SU-DHL-6 (cell line): ENCODE measurements around the gene SLC19A1.

ENCODE experiments used
- H2AFZ ChIP-seq: fragments of 200-600 bp; sonication (generic); 2 replicates; pipeline ENCODE4 v1.6.1; 2014; ENCODE audit warnings: low read depth, mild to moderate bottlenecking, moderate library complexity, mixed read lengths, antibody characterized with exemption, low read length; ENCODE audit not compliant: severe bottlenecking
- H3F3A ChIP-seq: fragments of 200-600 bp; shearing (Covaris generic); 2 replicates; pipeline ENCODE4 v1.6.0; 2016; ENCODE audit warnings: antibody characterized with exemption, mild to moderate bottlenecking; ENCODE audit not compliant: insufficient read depth
- H3K27ac ChIP-seq: fragments of 200-600 bp; sonication (generic); 2 replicates; pipeline ENCODE4 v1.5.1; 2016; ENCODE audit warnings: low read depth, mild to moderate bottlenecking, low read length, moderate library complexity, mixed read lengths
- H3K27me3 ChIP-seq: fragments of 200-600 bp; sonication (generic), shearing (Covaris generic); 2 replicates; pipeline ENCODE4 v1.6.0; 2014; ENCODE audit warnings: mild to moderate bottlenecking, low read length
- H3K36me3 ChIP-seq: fragments of 200-600 bp; sonication (generic); 2 replicates; pipeline ENCODE4 v1.6.1; 2014; ENCODE audit warnings: mild to moderate bottlenecking, low read length, mixed read lengths
- H3K4me2 ChIP-seq: fragments of 300-600, 200-600 bp; shearing (Covaris generic), sonication (generic); 2 replicates; pipeline ENCODE4 v1.6.0; 2014; ENCODE audit warnings: low read length, low read depth, mild to moderate bottlenecking; ENCODE audit not compliant: poor library complexity, severe bottlenecking
- H3K4me3 ChIP-seq: fragments of 200-600 bp; sonication (generic); 2 replicates; pipeline ENCODE4 v1.5.1; 2014; ENCODE audit warnings: antibody characterized with exemption, low read length, mild to moderate bottlenecking, mixed read lengths; ENCODE audit not compliant: insufficient read depth, poor library complexity, severe bottlenecking
- H3K79me2 ChIP-seq: fragments of 200-600 bp; sonication (generic); 2 replicates; pipeline ENCODE4 v1.6.1; 2014; ENCODE audit warnings: mild to moderate bottlenecking, low read length, moderate library complexity; ENCODE audit not compliant: insufficient read depth
- H3K9ac ChIP-seq: fragments of 200-600 bp; sonication (generic); 2 replicates; pipeline ENCODE4 v1.7.0; 2014; ENCODE audit warnings: mild to moderate bottlenecking, low read length
- H3K9me2 ChIP-seq: fragments of 200-600 bp; sonication (generic); replicated peaks from 2 replicates; pipeline ENCODE4 v1.6.1; 2014; ENCODE audit warnings: low read length; ENCODE audit not compliant: insufficient read depth
- H3K9me3 ChIP-seq: fragments of 200-600 bp; sonication (generic); 2 replicates; pipeline ENCODE4 v1.6.1; 2014; ENCODE audit warnings: low read length, mixed read lengths; ENCODE audit not compliant: insufficient read depth
- H4K20me1 ChIP-seq: fragments of 200-600 bp; sonication (generic); 2 replicates; pipeline ENCODE4 v1.6.1; 2014; ENCODE audit warnings: low read depth, mild to moderate bottlenecking, antibody characterized with exemption, low read length, moderate library complexity, mixed read lengths
- EZH2phosphoT487 ChIP-seq: fragments of 200-600 bp; sonication (generic), shearing (Covaris generic); conservative IDR thresholded peaks from 2 replicates; pipeline ENCODE4 v1.6.1; 2018; ENCODE audit warnings: mild to moderate bottlenecking, antibody characterized with exemption, low read length, moderate library complexity, mixed read lengths
- TF ChIP-seq, protein P1 (sequence below): fragments of 200-600 bp; sonication (generic); IDR thresholded peaks from one replicate; pipeline ENCODE4 v1.5.1; 2017; ENCODE audit warnings: antibody characterized with exemption, mild to moderate bottlenecking, low read length, moderate library complexity; ENCODE audit not compliant: insufficient read depth, poor library complexity, severe bottlenecking

SLC19A1 gene

DNA sequence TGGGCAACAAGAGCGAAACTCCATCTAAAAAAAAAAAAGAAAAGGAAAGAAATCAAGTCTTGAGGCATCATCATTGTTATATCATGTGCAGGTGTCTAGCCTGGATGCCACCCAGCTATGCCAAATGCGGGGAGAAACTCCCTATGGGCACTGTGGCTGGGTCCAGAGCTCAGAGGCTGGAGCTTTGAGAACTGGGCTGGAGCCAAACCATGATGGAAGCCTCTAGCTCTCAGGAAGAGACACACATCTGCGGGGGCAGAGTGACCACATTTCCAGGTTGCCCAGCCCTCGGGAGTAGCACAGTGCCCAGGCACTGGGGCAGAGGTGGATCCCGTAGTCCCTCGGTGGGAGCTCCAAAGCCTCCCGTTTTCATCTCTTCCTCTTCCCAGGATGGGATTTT is 78.4 kb downstream of the SLC19A1 start:
- Histone ChIP-seq H3K36me3 (no peaks in the 10 kb centered on the region), H3K79me2 (no peaks in the 10 kb centered on the region), H3K27me3 (no peaks in the 10 kb centered on the region), H2AFZ (no peak overlapping the region), H3K9ac (no peak overlapping the region), H3K9me3 (no peaks in the 10 kb centered on the region), H3K27ac (no peak overlapping the region), H3K9me2 (no peaks in the 10 kb centered on the region), H4K20me1 (no peaks in the 10 kb centered on the region), H3K4me3 (no peak overlapping the region), H3F3A (no peaks in the 10 kb centered on the region), H3K4me2 (no peak overlapping the region)
- TF ChIP-seq, protein P1, sequence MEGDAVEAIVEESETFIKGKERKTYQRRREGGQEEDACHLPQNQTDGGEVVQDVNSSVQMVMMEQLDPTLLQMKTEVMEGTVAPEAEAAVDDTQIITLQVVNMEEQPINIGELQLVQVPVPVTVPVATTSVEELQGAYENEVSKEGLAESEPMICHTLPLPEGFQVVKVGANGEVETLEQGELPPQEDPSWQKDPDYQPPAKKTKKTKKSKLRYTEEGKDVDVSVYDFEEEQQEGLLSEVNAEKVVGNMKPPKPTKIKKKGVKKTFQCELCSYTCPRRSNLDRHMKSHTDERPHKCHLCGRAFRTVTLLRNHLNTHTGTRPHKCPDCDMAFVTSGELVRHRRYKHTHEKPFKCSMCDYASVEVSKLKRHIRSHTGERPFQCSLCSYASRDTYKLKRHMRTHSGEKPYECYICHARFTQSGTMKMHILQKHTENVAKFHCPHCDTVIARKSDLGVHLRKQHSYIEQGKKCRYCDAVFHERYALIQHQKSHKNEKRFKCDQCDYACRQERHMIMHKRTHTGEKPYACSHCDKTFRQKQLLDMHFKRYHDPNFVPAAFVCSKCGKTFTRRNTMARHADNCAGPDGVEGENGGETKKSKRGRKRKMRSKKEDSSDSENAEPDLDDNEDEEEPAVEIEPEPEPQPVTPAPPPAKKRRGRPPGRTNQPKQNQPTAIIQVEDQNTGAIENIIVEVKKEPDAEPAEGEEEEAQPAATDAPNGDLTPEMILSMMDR, result no peak
- TF ChIP-seq EZH2phosphoT487, result no peak

DNA sequence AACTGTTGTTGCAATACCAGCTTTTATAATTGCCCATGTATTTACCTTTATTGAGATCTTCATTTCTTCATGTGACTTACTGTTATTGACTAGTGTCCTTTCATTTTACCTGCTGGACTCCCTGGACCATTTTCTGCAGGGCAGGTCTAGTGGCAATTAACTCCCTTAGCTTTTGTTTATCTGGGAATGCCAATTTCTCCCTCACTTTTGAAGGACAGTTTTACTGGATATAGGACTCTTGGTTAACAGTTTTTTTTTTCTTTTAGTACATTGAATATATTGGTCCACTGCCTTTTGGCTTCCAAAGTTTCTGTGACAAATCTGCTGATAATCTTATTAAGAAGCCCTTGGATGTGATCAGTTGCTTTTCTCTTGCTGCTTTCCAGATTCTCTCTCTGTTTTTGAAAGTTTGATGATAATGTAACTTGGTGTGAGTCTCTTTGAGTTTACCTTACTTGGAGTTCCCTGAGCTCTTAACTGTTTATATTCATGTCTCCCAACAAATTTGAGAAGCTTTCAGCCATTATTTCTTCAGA is 80.4 kb downstream of the SLC19A1 start:
- H3K9me2 ChIP-seq, result no peaks in the 10 kb centered on the region
- no peaks in the 10 kb centered on the region for H3K79me2 ChIP-seq
- H3K27me3 ChIP-seq, result no peaks in the 10 kb centered on the region
- no peaks in the 10 kb centered on the region for H3K36me3 ChIP-seq
- no peak overlapping the region for H2AFZ ChIP-seq
- H3K9ac ChIP-seq, result no peak overlapping the region
- no peak overlapping the region for H3K4me2 ChIP-seq
- no peak overlapping the region for H3K4me3 ChIP-seq
- H3K27ac ChIP-seq, result no peak overlapping the region
- H3F3A ChIP-seq, result no peaks in the 10 kb centered on the region
- H4K20me1 ChIP-seq, result no peaks in the 10 kb centered on the region
- no peaks in the 10 kb centered on the region for H3K9me3 ChIP-seq
- TF ChIP-seq, protein P1, result no peak
- TF ChIP-seq EZH2phosphoT487, result no peak

DNA sequence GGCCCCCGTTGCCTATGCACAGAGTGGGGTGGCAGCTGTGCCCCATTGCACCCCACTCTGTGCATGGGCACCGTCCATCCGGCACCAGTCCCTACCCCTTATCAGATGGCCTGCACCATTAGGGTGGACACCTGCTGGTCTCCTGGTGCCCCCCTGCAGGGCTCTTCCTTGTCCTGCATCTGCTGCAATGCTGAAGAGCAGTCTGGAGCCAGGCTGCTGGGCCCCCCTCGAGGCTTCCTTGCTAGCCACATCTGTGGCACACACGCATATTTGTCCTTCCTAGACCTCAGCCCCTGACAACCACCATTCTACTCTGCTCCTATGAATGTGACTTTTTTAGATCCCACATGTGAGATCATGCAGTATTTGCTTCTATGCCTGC is 80.9 kb downstream of the SLC19A1 start:
- no peaks in the 10 kb centered on the region for H3K79me2 ChIP-seq
- H3K9me2 ChIP-seq, result no peaks in the 10 kb centered on the region
- H4K20me1 ChIP-seq, result no peaks in the 10 kb centered on the region
- H2AFZ ChIP-seq, result no peak overlapping the region
- no peak overlapping the region for H3K27ac ChIP-seq
- H3F3A ChIP-seq, result no peaks in the 10 kb centered on the region
- no peaks in the 10 kb centered on the region for H3K9me3 ChIP-seq
- no peak overlapping the region for H3K4me3 ChIP-seq
- H3K27me3 ChIP-seq, result no peaks in the 10 kb centered on the region
- no peak overlapping the region for H3K9ac ChIP-seq
- no peak overlapping the region for H3K4me2 ChIP-seq
- TF ChIP-seq, protein P1, result no peak
- TF ChIP-seq EZH2phosphoT487, result no peak
- no peaks in the 10 kb centered on the region for H3K36me3 ChIP-seq
